ENCODE results near the gene UBFD1.
"Not testable (repeated sequence)": the region's sequence is repeated elsewhere in the genome, so short reads cannot be mapped to it uniquely, and the experiment has no call there.

UBFD1 gene, protein sequence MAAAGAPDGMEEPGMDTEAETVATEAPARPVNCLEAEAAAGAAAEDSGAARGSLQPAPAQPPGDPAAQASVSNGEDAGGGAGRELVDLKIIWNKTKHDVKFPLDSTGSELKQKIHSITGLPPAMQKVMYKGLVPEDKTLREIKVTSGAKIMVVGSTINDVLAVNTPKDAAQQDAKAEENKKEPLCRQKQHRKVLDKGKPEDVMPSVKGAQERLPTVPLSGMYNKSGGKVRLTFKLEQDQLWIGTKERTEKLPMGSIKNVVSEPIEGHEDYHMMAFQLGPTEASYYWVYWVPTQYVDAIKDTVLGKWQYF

DNA sequence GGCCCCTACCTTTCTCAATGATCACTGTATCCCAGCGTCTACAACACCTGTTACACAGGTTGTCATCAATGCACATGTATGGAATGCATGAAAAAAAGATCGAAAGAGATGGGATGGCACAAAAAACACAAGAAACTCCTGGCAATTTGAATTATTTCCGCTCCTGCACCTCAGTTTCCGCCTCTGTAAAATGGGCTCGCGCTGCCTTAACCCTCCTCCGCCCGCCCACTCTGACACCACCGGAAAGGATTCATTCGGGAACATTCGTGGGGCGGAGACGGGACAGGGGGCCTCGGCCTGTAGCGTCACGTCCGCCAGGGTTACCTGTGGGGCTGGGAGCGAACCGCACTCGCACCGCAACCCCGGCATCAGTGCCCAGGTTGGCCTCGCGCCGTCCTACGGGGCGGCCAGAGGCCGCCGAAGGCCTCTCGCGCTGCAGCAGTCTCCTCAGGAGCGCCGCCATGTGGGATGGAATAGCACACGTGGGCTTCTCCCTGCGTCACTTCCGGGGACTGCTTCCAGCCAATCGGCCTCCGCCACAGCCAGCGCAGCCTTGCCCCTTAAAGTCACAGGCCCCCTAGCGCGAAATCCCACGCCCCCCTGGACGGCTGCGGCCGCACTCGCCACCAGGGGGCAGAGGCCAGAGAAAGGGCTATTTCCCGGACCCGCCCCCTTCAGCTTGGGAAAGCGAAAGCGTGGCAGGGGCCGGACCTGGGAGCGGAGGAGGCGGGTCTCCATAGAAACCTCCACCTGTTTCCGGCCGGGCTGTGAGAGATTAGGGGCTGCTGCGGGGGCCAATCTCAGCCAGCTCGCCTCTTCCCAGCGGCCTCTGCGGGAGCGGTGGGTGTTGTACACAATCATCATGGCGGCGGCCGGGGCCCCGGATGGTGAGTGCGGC is at the start of gene UBFD1, which contains the start of gene EARS2:
Gene UBFD1 (plus strand): TSS at position 847 of the 898 bp plus-strand sequence. CDS start 16 bp downstream, at position 863.
Gene EARS2 (minus strand): TSS at position 470 of the 898 bp plus-strand sequence. CDS start 7 bp downstream, at position 463.
- DNase-seq, result peak; percentile 93

DNA sequence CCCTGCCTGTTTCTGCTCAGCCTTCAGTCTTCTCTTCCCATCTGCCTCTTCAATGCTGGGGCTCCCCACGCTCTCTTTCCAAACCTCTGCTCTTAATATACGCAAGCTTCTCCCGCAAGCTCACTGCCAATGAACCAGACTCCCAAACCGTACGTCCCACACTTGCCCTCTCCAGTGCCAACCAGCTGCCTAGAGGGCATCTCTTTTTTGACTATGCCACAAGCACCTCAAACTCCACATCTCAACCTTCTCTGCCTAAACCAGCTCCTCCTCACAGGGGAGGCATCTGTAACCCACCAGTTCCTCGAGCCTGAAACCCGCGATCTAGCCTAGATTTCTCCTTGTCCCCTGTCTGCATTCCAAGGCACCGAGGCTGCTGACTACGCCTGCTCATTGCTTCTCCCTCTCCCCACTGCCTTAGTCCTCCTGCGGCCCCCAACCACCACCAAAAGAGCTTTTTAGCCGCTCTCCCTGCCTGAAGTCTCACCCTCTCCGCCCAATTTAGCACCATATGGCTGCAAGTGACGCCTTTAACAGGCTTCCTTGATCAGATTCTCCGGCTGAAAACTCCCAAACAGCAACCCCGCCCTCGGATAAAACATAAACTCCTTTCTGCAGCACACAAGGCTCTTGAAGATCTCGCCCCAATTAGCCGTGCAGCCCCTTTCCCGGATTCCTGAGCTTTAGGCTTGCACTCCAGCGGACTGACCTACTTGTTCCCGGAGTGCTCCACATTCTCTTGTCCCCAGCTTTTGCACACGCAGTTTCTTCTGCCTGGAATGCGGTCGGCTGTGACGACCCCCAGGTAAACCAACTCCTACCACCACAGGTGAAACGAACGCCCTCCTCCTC is 48.7 kb upstream of the UBFD1 start:
- no peak for DNase-seq

DNA sequence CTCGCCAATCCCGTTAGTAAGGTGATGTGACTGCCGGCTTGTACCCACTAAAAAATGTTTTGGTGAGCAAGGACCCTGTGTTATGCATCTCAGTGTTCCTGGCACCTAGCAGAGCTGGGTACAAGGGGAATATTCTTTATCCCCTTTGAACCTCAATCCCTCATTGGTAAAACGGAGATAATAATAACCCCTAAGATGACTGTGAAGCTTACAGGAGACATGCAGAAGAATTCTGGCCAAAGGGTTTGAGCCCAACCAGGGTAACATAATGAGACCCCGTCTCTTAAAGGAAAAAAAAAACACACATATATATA is 48.1 kb upstream of the UBFD1 start:
- DNase-seq, result no peak

DNA sequence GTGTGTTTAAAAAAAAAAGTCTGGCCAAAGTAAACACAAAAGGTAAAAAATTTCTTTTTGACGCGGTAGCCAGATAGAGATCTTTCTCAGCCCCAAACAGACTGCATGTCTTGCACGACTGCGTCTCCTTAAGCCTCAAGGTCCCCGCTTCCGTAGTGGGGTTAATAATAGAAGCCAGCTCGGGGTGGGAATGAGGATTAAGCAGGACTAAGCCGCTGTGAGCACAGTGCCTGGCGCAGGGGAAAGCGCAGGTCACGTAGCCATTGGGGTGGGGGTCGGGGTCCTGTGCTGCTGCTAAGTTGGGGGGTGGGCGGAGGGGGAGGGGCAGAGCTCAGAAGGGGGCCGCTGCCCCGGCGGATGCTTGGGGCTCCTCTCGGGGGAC is 47.8 kb upstream of the UBFD1 start:
- no peak for DNase-seq

DNA sequence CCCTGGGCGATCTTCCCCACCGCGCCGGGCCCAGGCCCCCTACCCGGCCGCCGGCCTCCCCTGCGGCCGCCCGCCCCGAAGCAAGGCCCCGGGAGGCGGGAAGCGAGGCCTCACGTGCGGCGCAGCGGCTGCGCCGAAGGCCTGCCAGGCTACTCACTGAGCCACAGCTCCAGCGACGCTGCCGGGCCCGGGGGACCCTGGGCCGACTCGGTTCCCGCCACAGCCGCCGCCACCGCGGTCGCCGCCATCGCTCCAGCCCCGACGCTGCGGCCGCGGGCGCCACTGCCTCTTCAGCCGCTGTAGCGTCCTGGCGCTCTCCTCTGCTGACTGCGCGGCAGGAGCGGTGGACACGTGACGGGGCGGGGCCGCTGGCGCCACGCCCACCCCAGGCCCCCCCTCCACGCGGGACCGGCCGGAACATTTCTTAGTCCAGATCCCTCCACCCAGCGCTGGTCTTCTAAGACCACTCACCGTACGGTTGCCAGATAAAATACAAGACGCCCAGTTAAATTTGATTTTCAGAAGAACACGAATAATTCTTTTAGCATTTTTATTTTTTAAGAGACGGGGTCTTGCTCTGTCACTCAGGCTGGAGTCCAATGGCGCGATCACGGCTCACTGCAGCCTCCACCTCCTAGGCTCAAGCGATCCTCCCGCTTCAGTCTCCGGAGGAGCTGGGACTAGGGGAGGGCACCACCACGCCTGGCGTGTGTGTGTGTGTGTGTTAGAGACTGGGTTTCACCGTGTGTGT is 47.2 kb upstream of the UBFD1 start, which contains the start of gene GGA2:
Gene GGA2 (minus strand): TSS at position 331 of the 751 bp plus-strand sequence. CDS start 83 bp downstream, at position 248.
- DNase-seq, result peak; percentile 18

DNA sequence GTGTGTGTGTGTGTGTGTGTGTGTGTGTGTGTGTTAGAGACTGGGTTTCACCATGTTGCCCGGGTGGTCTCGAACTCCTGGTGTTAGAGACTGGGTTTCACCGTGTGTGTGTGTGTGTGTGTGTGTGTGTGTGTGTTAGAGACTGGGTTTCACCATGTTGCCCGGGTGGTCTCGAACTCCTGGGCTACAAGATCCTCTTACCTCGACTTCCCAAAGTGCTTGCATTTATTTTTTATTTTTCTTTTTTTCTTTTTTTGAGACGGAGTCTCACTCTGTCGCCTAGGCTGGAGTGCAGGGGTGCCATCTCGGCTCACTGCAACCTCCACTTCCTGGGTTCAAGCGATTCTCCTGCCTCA is 46.6 kb upstream of the UBFD1 start:
- not testable (repeated sequence) for DNase-seq

DNA sequence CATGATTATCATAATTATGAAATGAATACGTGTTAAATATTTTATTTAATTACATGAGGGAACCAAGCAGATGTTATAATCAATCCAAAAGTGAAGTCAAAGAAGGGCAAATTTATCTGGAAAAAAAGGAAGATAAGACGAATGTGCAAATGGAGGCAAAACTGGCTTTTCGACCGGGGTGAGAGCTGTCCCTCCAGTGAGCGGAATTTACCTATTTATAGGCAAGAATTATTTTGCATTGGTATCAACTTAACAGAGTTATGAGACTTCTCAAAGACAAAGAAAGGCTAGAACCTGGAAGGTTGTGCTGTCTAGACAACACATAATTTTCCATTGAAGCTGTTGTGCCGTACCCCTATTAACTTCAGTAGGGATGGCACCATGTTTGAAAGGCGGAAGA is 45.8 kb upstream of the UBFD1 start:
- DNase-seq, result no peak

DNA sequence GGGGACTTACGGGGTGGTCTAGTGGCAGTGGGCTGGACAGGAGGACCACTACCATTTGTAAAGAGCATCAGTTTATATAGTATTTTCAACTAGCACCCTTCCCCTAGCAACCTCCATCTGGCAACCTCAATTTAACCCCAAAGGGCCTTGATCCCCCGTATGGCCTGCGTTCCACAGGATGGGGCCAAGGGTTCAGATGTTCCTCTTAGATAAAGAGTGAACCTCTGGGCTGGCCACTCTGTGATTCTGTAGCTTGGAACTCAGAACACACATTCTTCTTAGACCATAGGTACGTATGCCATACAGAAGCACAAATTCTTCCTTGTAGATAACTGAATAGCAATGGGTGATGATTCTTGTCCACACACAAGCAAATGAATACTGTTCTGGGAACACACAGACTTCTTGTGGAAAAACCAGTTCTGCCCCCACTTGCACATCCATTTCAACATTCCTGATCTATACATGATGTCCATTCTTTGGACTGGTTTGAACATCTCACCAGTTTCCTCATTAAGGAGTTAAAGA is 45.3 kb upstream of the UBFD1 start:
- DNase-seq, result no peak

DNA sequence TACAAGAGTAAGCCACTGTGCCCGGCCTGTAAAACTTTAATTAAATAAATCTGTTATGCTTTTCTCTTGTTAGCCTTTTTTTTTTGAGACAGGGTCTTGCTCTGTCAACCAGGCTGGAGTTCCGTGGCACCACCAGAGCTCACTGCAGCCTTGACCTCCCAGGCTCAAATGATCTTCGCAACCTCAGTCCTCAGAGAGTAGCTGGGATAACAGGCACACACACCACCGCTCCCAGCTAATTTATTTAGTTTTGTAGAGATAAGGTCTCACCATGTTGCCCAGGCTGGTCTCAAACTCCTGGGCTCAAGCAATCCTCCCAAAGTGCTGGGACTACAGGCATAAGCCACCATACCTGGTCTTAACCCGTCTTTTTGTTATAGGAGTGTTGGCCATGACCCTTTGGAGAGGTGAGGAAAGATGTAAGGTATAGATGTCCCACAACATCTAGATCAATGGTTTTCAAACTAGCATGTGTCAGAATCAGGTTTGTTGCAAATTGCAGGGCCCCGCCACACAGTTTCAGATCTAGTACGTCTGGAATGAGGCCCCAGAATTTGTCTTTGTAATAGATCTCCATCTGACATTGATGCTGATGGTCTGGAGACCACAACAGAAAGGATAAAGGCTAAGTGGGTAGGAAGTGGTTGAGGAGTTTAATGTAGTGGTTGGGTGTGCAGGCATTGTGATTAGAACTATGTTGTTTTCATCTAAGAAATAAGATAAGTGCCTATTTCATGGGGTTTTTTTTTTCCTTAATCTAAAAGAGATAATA is 43.0 kb upstream of the UBFD1 start:
- DNase-seq, result no peak

DNA sequence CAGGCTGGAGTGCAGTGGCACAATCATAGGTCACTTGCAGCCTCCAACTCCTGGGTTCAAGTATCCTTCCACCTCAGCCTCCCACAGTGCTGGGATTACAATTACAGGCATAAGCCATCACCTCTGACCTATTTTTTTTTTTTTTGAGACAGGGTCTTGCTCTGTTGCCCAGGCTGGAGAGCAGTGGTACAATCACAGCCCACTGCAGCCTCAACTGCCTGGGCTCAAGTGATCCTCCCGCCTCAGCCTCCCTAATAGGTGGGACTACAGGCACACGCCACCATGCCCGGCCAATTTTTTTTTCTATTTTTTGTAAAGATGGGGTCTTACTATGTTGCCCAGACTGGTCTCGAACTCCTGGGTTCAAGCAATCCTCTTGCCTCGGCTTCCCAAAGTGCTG is 41.6 kb upstream of the UBFD1 start:
- no peak for DNase-seq

DNA sequence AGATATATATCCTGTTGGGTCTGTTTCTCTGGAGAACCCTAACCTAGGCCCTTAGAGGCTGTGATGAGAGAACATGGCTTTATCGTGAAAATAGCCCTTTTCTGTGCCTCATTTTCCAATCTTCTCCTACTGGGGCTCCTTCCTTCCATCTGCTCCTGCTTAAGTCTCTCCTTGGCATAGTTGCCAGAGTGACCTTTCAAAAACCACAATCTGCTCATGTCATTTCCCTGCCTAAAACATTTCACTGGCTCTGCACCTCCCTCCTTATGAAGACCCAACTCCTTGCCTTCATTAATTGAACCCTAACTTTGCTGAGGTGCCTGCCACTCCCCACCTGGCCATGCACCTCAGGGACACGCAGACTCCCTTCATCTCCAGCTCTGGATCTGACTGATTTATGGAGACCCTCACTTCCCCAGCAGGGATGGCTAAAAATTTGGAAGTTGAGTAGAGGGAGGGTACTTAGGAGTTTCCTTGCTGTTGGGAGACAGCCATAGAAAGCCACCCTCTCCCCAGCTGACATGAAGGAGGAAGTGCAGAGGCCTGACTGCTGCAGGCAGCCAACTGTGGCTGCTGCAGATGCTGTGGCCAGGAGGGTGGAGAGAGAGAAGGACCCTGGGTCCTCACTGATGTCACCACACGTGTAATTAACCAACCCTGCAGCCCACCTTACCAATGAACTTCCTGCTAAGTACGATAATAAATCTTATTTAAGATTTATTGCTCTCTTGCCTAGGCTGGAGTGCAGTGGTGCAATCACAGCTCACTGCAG is 41.0 kb upstream of the UBFD1 start:
- no peak for DNase-seq

DNA sequence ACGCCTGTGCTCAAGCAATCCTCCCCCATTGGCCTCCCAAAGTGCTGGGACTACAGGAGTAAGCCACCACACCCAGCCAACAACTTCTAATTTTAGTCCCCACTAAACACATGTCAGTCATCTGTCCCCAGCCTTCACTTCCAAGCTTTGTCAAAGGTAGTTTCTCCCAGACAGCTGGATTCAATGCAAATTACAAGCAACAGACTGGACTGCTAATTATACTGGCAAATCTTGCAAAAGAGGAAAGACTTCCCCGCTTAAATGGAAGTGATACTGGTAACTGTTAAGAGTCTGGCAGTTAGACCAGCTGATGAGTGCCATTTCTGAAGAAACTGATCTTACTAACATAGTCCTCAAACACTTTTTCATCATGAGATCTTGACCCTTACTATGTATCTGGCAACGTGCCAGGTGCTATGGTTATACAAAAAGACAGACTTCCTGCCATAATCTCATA is 39.1 kb upstream of the UBFD1 start:
- peak; percentile 28 for DNase-seq

DNA sequence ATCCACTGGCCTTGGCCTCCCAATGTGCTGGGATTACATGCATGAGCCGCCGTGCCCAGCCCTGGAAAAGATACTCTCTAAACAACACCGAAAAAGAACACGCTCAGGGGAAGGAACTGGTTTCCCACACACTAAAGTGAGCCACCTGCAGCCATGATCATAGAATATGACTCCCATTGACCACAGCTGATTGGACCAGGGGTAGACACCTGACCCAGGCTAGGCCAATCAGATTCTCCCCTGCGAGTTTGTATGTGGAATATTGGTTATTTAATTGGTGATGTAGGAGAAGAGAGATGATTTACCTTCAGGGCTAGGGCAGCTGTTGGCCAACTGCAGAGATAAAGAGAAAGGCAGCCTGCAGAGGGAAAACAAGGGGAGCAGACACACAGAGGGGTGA is 38.2 kb upstream of the UBFD1 start:
- no peak for DNase-seq

DNA sequence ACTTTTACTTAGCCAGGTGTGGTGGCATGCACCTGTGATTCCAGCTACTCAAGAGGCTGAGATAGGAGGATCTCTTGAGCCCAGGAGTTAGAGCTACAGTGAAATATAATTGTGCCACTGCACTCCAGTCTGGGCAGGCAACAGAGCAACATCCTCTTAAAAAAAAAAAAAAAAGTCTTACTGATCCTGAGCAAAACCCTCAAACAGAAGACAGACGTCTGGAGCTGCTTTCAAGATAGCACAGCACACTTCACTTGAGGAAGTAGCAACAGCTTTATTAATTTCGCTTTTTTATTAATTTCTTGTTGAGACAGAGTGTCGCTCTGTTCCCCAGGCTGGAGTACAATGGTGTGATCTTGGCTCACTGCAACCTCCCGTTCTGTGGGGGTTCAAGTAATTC is 37.0 kb upstream of the UBFD1 start:
- DNase-seq, result no peak

DNA sequence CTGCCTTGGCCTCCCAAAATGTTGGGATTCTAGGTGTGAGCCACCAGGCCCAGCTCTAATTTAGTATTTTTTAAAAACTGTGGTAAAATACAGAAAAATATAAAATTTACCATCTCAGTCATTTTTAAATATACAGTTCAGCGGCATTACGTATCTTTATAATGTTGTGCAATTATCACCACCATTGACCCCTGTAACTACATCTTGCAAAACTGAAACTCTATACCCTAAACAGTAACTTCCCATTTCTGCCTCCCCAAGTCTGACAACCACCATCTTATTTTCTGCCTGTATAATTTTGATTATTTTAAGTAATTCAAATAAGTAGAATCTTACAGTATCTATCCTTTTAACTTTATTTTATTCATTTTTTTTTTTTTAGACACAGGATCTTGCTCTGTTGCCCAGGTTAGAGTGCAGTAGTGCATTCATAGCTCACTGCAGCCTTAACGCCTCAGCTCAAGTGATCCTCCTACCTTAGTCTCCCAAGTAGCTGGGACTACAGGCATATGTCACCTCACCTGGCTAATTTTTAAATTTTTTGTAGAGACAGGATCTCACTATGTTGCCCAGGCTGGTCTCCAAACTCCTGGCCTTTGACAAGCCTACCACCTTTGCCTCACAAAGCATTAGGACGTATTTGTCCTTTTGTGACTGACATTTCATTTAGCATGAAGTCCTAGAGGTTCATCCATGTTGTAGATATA is 36.3 kb upstream of the UBFD1 start:
- DNase-seq, result no peak

DNA sequence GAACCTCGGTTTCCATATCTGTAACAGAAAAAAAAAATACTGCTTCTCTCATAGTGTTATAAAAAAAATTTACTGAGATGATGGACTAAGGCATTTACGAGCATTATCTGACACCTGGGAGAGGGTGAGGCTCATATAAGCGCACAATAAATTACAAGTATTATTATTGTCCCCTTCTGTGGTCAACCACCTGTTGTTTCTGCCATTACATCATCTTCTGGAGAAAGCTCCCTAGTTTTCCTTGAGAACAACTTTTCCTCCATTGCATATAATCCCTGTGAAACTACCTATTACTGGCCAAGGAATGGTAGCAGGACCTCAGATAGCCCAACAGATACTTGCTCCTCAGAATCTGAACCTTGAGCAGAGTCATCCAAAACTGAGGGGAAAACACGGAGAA is 35.6 kb upstream of the UBFD1 start:
- no peak for DNase-seq

DNA sequence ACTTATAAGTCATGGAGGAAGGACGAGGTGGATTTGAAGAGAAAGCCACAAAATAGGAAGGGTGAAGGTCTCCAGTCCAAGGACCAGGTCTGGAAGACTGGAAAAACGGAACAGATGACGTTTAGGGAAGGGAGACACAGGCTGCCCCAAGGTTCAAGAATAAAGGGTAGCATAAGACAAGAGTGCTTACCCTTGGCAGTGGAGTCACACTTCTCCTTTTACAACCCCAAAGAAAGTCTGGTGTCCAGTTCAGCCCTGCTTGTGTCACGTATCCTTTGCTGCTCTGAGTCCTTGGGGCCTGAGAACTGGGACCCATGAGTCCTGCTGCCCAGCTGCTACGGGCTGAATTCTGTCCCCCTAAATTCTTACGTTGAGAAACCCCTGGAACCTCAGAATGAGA is 34.2 kb upstream of the UBFD1 start:
- DNase-seq, result no peak

DNA sequence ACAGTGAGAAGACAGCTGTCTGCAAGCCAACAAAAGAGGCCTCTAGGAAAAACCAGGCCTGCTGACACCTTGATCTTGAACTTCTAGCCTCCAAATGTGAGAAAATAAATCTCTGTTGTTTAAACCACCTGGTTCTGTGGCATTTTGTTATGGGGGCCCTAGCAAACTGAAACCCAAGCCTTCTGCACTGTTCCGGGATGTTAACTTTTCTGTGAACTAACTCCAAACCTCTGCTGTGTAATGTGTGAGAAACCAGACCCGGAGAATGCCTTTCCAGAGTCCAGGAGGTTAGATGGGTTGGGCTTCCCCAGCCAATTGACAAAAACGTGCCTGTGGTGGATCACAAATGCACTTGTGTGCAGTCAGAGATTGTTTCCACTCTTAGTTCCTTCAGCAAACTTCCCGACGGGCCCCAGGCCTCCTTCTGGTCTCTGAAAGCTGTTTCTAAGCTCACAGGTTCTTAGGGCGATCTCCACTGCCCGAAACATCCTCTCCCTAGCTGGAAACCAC is 33.6 kb upstream of the UBFD1 start:
- DNase-seq, result no peak

DNA sequence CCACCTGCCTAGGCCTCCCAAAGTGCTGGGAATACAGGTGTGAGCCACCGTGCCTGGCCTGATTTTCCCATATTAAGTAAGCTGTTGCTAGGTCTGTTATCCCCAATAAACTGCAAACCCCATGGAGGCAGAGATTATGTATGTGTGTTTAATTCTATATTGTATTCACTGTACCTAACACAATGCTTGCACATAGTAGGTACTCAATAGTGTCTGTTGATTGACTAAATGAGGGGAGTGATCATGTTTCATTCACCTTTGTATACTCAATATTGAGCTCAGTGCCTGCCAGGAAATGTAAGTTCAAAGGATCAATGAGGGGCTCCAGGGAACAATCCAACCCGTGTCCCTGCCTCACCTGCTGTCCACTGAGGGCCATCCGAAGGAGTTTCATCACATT is 32.6 kb upstream of the UBFD1 start:
- no peak for DNase-seq
